Transverse colon (tissue), 4 donors: ENCODE data around the gene PDE4D. TPM values are rescaled to one million over a fixed set of nuclear protein-coding genes. Genes with fewer than 3 reads are reported as not detected.
A peak's percentile ranks its signal among the peaks of the same experiment; 100 is the strongest.

Source experiments
- DNase-seq: peaks from one replicate; pipeline ENCODE4 v3.0.0-alpha.2; 2019
- H3K27ac ChIP-seq, 4 donors: fragments of 200-600 bp; sonication (generic); 2 replicates each; pipeline ENCODE4 v1.5.1; 2016 to 2018; ENCODE audit warnings: inconsistent platforms in 4 of 4
- H3K27me3 ChIP-seq: fragments of 200-600 bp; sonication (generic); 2 replicates; pipeline ENCODE4 v1.5.1; 2017; ENCODE audit warnings: inconsistent platforms
- H3K36me3 ChIP-seq, 4 donors: fragments of 200-600 bp; sonication (generic); 2 replicates each; pipeline ENCODE4 v1.5.1; 2017 to 2019; ENCODE audit warnings: inconsistent platforms in 4 of 4
- H3K4me1 ChIP-seq, 4 donors: fragments of 200-600 bp; sonication (generic); 2 replicates each; pipeline ENCODE4 v1.5.1; 2017 to 2020; ENCODE audit warnings: inconsistent platforms in 4 of 4
- H3K4me3 ChIP-seq, 4 donors: fragments of 200-600 bp; sonication (generic); 1 replicate in 1 of 4; 2 replicates in 3 of 4; pipeline versions ENCODE4 v1.5.1 to v1.6.1; 2017 to 2019; ENCODE audit warnings: inconsistent platforms in 4 of 4
- H3K9me3 ChIP-seq, 2 donors: fragments of 200-600 bp; sonication (generic); 2 replicates each; pipeline ENCODE4 v1.5.1; 2017 to 2019; ENCODE audit warnings: inconsistent platforms in 2 of 2
- CTCF ChIP-seq, 5 experiments: fragments of 200-600 bp in 3 of 5; fragments of 450-650 bp in 2 of 5; sonication (generic) in 3 of 5; IDR thresholded peaks; 1 replicate in 2 of 5; 2 replicates in 3 of 5; pipeline ENCODE4 v1.5.1; 2016 to 2017; ENCODE audit warnings: antibody characterized with exemption in 5 of 5, inconsistent platforms in 3 of 5, mild to moderate bottlenecking in 2 of 5, moderate library complexity in 1 of 5
- EP300 ChIP-seq: sonication (generic); formaldehyde crosslinking; IDR thresholded peaks from one replicate; pipeline ENCODE4 v1.6.1; 2017; ENCODE audit warnings: antibody characterized with exemption, low read depth
- POLR2A ChIP-seq: fragments of 450-650 bp; IDR thresholded peaks from one replicate; pipeline ENCODE4 v1.6.1; 2016; ENCODE audit warnings: antibody characterized with exemption, mild to moderate bottlenecking, moderate library complexity
- POLR2AphosphoS5 ChIP-seq, 3 donors: sonication (generic); formaldehyde crosslinking; IDR thresholded peaks; one replicate each; pipeline ENCODE4 v1.6.1; 2016; ENCODE audit warnings: antibody characterized with exemption in 3 of 3
- WGBS, 2 donors: methylation state at CpG; one replicate each; pipeline ENCODE4 v1.1.5; 2018; ENCODE audit warnings: low coverage in 1 of 2; 5-methylcytosine and 5-hydroxymethylcytosine counted together
- in situ Hi-C, 4 donors: fragments of 200-750 bp; cut with MboI; loops; one replicate each; pipeline versions ENCODE4 v1.15.0 to v1.15.1; 2017; ENCODE audit warnings: low sequenced_read_pairs in 3 of 4, low pct_ligation_motif_present in 1 of 4, low pct_unique_long_range_greater_than_20kb in 1 of 4
- intact Hi-C: fragments of 100-400 bp; cut with DNase I; formaldehyde crosslinking; loops from one replicate; pipeline ENCODE4 v1.15.1; 2023; ENCODE audit warnings: low total_unique reads
- total RNA-seq, 4 donors: library from RNA; depleted of rRNA; stranded (reverse); fragments of >200 nt; gene quantifications; one replicate each; pipeline ENCODE4 v1.1.0, GENCODE V29; 2016

PDE4D gene
- total RNA-seq, 4 donors from 2014 or later, result 47.0 to 302 (median 73.6) TPM

GRCh38 chr5:59132131-59132530 is 761.4 kb downstream of the PDE4D start:
- TF ChIP-seq POLR2A, result no peak
- no peak for TF ChIP-seq POLR2AphosphoS5 (IDR thresholded peaks at IDR 0.05)
- no peak for TF ChIP-seq EP300
- no peak for TF ChIP-seq CTCF (IDR thresholded peaks at IDR 0.05)
- Histone ChIP-seq H3K27ac (no peak overlapping the region), H3K4me1 (peaks cover 0 to 11% (median 4%) of the 10 kb centered on the region in 4 donors), H3K4me3 (no peak overlapping the region), H3K36me3 (no peaks in the 10 kb centered on the region), H3K27me3 (no peaks in the 10 kb centered on the region), H3K9me3 (no peaks in the 10 kb centered on the region)
- intact Hi-C loops, result no loop called here
- in situ Hi-C loops, result no loop called here
- no peak for DNase-seq
- WGBS, 2 donors, result 91 to 93% methylated on average over 5 of the region's 5 CpGs

DNA sequence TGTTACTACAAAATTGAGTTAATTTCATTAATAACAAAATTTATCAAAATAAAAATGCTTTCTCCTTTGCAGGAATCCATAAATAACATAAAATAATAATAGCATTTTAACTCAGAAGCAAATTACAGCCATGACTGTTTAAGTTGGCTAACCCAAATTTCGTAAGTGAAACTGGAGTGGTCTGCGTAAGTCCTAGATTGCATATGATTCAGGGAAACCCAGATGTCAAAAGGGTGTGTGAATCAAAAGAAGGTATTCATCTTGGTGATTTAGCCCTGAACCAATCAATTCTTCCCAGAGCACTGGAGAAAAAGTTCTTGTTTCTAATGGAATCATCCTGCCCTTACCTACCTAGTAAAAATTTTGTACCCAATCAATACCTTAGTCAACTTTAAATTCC is 763.1 kb downstream of the PDE4D start:
- no peaks in the 10 kb centered on the region for H3K27me3 ChIP-seq
- H3K4me1 ChIP-seq, result peaks cover 12 to 28% (median 15%) of the 10 kb centered on the region in 4 donors
- no peaks in the 10 kb centered on the region for H3K36me3 ChIP-seq
- H3K9me3 ChIP-seq, result no peaks in the 10 kb centered on the region
- DNase-seq, result no peak
- intact Hi-C loops, result no loop called here
- no peak overlapping the region for H3K4me3 ChIP-seq
- H3K27ac ChIP-seq, result peak overlapping the region in 1 of 4 donors; percentile 87
- WGBS, 2 donors, result 89 to 92% methylated on average over 2 of the region's 2 CpGs
- TF ChIP-seq POLR2A (no peak), EP300 (no peak), CTCF (IDR thresholded peaks at IDR 0.05) (no peak), POLR2AphosphoS5 (IDR thresholded peaks at IDR 0.05) (no peak)
- in situ Hi-C loops, result no loop called here

- in situ Hi-C loops (no loop called here), intact Hi-C loops (no loop called here)
- WGBS, 2 donors, result 88 to 90% methylated on average over 1 of the region's 1 CpG
- Histone ChIP-seq H3K9me3 (no peaks in the 10 kb centered on the region), H3K4me1 (peaks cover 16 to 42% (median 22%) of the 10 kb centered on the region in 4 donors), H3K27me3 (no peaks in the 10 kb centered on the region), H3K27ac (peak overlapping the region; percentile 83 to 87 (median 87)), H3K4me3 (no peak overlapping the region), H3K36me3 (no peaks in the 10 kb centered on the region)
- no peak for DNase-seq
- TF ChIP-seq CTCF (IDR thresholded peaks at IDR 0.05) (no peak), EP300 (no peak), POLR2A (no peak), POLR2AphosphoS5 (IDR thresholded peaks at IDR 0.05) (no peak)
Measured at GRCh38 chr5:59128646-59129290, 764.8 kb downstream of the PDE4D start.

- TF ChIP-seq EP300 (no peak), POLR2A (no peak), POLR2AphosphoS5 (IDR thresholded peaks at IDR 0.05) (no peak), CTCF (IDR thresholded peaks at IDR 0.05) (no peak)
- WGBS, 2 donors, result 40 to 52% methylated on average over 11 to 15 of the region's 15 CpGs
- H3K4me3 ChIP-seq, result peak overlapping the region in 3 of 4 donors; percentile 13 to 27 (median 14)
- no peaks in the 10 kb centered on the region for H3K36me3 ChIP-seq
- peaks cover 18 to 51% (median 22%) of the 10 kb centered on the region in 4 donors for H3K4me1 ChIP-seq
- in situ Hi-C loops, result no loop called here
- no peaks in the 10 kb centered on the region for H3K27me3 ChIP-seq
- peak overlapping the region; percentile 83 to 87 (median 87) for H3K27ac ChIP-seq
- DNase-seq, result no peak
- intact Hi-C loops, result loop anchor here (2.0 kb wide), 1 partner anchor 88 kb away; no protein-coding TSS in a partner anchor
- no peaks in the 10 kb centered on the region for H3K9me3 ChIP-seq
Measured at GRCh38 chr5:59126708-59127573, 766.6 kb downstream of the PDE4D start.
